HCT116 (cell line): Measurements from ENCODE around the gene HNRNPH3. TPM values are rescaled to one million over a fixed set of nuclear protein-coding genes. Genes with fewer than 3 reads are reported as not detected.

Source experiments
- ATAC-seq: fragments of 200-7000 bp; cut with Tn5 transposase; 2 replicates; pipeline ENCODE4 v1.9.1; 2020; ENCODE audit warnings: mild to moderate bottlenecking, moderate library complexity
- BruUV-seq: library from RNA; stranded (reverse); fragments of 400-500 nt; replicated peaks from 2 replicates; lab custom pipeline; 2021; lab: Mats Ljungman, UMichigan
- CTCF ChIA-PET: fragments of 300-600 bp; sonication (Branson Sonifier 250); formaldehyde crosslinking; loops from one replicate; lab custom pipeline; 2021; ENCODE audit warnings: antibody characterized with exemption; lab: Charles Lee
- POLR2A ChIA-PET: fragments of 300-600, 350-600 bp; sonication (Branson Sonifier 250); formaldehyde crosslinking; loops from one replicate; lab custom pipeline; 2021; ENCODE audit warnings: antibody characterized with exemption; lab: Charles Lee
- RAD21 ChIA-PET, 2 experiments: fragments of 300-600 bp; sonication (Branson Sonifier 250); formaldehyde crosslinking; loops; one replicate each; lab custom pipeline; 2023; ENCODE audit warnings: low total read pairs in 2 of 2; ENCODE audit not compliant: uncharacterized antibody in 2 of 2, unreplicated experiment in 2 of 2, low non-redundant PET in 1 of 2; lab: Charles Lee
- DNase-seq: peaks from one replicate; pipeline ENCODE4 v3.0.0-alpha.2; 2010; ENCODE audit warnings: low read depth, low spot score
- H2AFZ ChIP-seq: fragments of 200-600 bp; shearing (Covaris generic), sonication (generic); 2 replicates; pipeline ENCODE4 v1.6.1; 2017; ENCODE audit warnings: low read depth, mixed run types, mixed read lengths, antibody characterized with exemption, low read length; ENCODE audit not compliant: poor library complexity, severe bottlenecking
- H3K27ac ChIP-seq: 2 replicates; pipeline ENCODE4 v1.5.1; 2012; ENCODE audit warnings: low read depth, low read length
- H3K27me3 ChIP-seq: fragments of 200-600 bp; sonication (generic); 2 replicates; pipeline ENCODE4 v1.6.1; 2016; ENCODE audit warnings: mixed run types, low read length, mixed read lengths; ENCODE audit not compliant: insufficient read depth
- H3K36me3 ChIP-seq, 2 experiments: fragments of 200-500 bp in 1 of 2; fragments of 200-600 bp in 1 of 2; sonication (Bioruptor generic) in 1 of 2; sonication (generic) in 1 of 2; 2 replicates each; pipeline versions ENCODE4 v1.5.1 to v1.6.1; 2014 to 2016; ENCODE audit warnings: low read length in 2 of 2, inconsistent platforms in 1 of 2, mixed read lengths in 1 of 2, mixed run types in 1 of 2; ENCODE audit not compliant: insufficient read depth in 2 of 2, control insufficient read depth in 1 of 2
- H3K4me1 ChIP-seq, 2 experiments: fragments of 200-600 bp in 1 of 2; sonication (generic) in 1 of 2; 2 replicates each; pipeline versions ENCODE4 v1.5.1 to v1.6.1; 2012 to 2017; ENCODE audit warnings: low read length in 2 of 2, inconsistent platforms in 1 of 2, mild to moderate bottlenecking in 1 of 2, mixed read lengths in 1 of 2, mixed run types in 1 of 2, moderate library complexity in 1 of 2; ENCODE audit not compliant: insufficient read depth in 2 of 2, control insufficient read depth in 1 of 2
- H3K4me2 ChIP-seq: fragments of 200-600 bp; sonication (generic); 2 replicates; pipeline ENCODE4 v1.6.1; 2017; ENCODE audit warnings: mixed run types, low read length, mixed read lengths
- H3K4me3 ChIP-seq, 2 experiments: fragments of 200-600 bp in 1 of 2; sonication (generic) in 1 of 2; replicated peaks in 1 of 2; 2 replicates each; pipeline ENCODE4 v1.5.1; 2011 to 2016; ENCODE audit warnings: low read length in 2 of 2, control low read depth in 1 of 2, low read depth in 1 of 2, mild to moderate bottlenecking in 1 of 2, mixed read lengths in 1 of 2, mixed run types in 1 of 2
- H3K79me2 ChIP-seq: fragments of 200-600 bp; sonication (generic); 2 replicates; pipeline ENCODE4 v1.6.1; 2017; ENCODE audit warnings: mild to moderate bottlenecking, mixed run types, low read length, moderate library complexity, mixed read lengths; ENCODE audit not compliant: insufficient read depth
- H3K9ac ChIP-seq: fragments of 200-600 bp; sonication (generic); 2 replicates; pipeline ENCODE4 v1.6.1; 2016; ENCODE audit warnings: low read length, mixed read lengths
- H3K9me2 ChIP-seq: fragments of 200-600 bp; sonication (generic), shearing (Covaris generic); 2 replicates; pipeline ENCODE4 v1.6.1; 2017; ENCODE audit warnings: mixed run types, mild to moderate bottlenecking, moderate library complexity; ENCODE audit not compliant: insufficient read depth
- H3K9me3 ChIP-seq, 2 experiments: fragments of 200-500 bp in 1 of 2; fragments of 200-600 bp in 1 of 2; sonication (Bioruptor generic) in 1 of 2; sonication (generic) in 1 of 2; 2 replicates each; pipeline ENCODE4 v1.6.1; 2014 to 2017; ENCODE audit warnings: low read length in 2 of 2, mixed read lengths in 2 of 2, inconsistent platforms in 1 of 2, low read depth in 1 of 2, mild to moderate bottlenecking in 1 of 2, mixed run types in 1 of 2, moderate library complexity in 1 of 2; ENCODE audit not compliant: control insufficient read depth in 1 of 2, insufficient read depth in 1 of 2
- H4K20me1 ChIP-seq: fragments of 200-600 bp; sonication (generic), shearing (Covaris generic); 2 replicates; pipeline ENCODE4 v1.6.1; 2017; ENCODE audit warnings: mixed run types, mild to moderate bottlenecking, moderate library complexity; ENCODE audit not compliant: insufficient read depth
- CEBPB ChIP-seq: IDR thresholded peaks from 2 replicates; pipeline ENCODE4 v1.6.1; 2012; ENCODE audit warnings: low read depth
- JUND ChIP-seq: IDR thresholded peaks from 2 replicates; pipeline ENCODE4 v1.6.1; 2012
- POLR2A ChIP-seq: IDR thresholded peaks from 2 replicates; pipeline ENCODE4 v1.7.0; 2011; ENCODE audit warnings: borderline replicate concordance; ENCODE audit not compliant: insufficient read depth, insufficient read length; ENCODE audit errors: extremely low read depth
- POLR2AphosphoS5 ChIP-seq: IDR thresholded peaks from 2 replicates; pipeline ENCODE4 v1.6.1; 2011; ENCODE audit warnings: mild to moderate bottlenecking, low read depth, low read length, moderate library complexity
- SIN3A ChIP-seq: IDR thresholded peaks from 2 replicates; pipeline ENCODE4 v1.6.1; 2012; ENCODE audit warnings: low read depth
- SP1 ChIP-seq: IDR thresholded peaks from 2 replicates; pipeline ENCODE4 v1.6.1; 2012; ENCODE audit warnings: low read depth
- SRF ChIP-seq: IDR thresholded peaks from 2 replicates; pipeline ENCODE4 v1.6.1; 2012; ENCODE audit warnings: low read depth
- TCF7L2 ChIP-seq: IDR thresholded peaks from 2 replicates; pipeline ENCODE4 v1.7.0; 2011; ENCODE audit warnings: borderline replicate concordance, inconsistent platforms; ENCODE audit not compliant: insufficient read depth, insufficient read length; ENCODE audit errors: extremely low read depth
- YY1 ChIP-seq: IDR thresholded peaks from 2 replicates; pipeline ENCODE4 v1.6.1; 2011; ENCODE audit warnings: low read length, low read depth, moderate library complexity, mild to moderate bottlenecking; ENCODE audit not compliant: insufficient replicate concordance; ENCODE audit errors: extremely low read depth
- ZFX ChIP-seq: fragments of 450-650 bp; IDR thresholded peaks from 2 replicates; pipeline ENCODE4 v1.6.1; 2017
- intact Hi-C: fragments of 100-400 bp; cut with micrococcal nuclease; formaldehyde crosslinking; loops from 2 replicates; pipeline ENCODE4 v1.10.0; 2022
- total RNA-seq: library from RNA; stranded (reverse); gene quantifications from one replicate; pipeline ENCODE4 v1.2.1, GENCODE V29; 2021; ENCODE audit not compliant: unreplicated experiment
- TF ChIP-seq, protein P1 (sequence below): IDR thresholded peaks from 2 replicates; pipeline ENCODE4 v1.6.1; 2012; ENCODE audit warnings: low read depth
- TF ChIP-seq, protein P2 (sequence below): IDR thresholded peaks from 2 replicates; pipeline ENCODE4 v1.6.1; 2011; ENCODE audit warnings: mild to moderate bottlenecking, low read length, moderate library complexity; ENCODE audit not compliant: insufficient replicate concordance; ENCODE audit errors: extremely low read depth
- TF ChIP-seq, protein P3 (sequence below): IDR thresholded peaks from 2 replicates; pipeline ENCODE4 v1.6.1; 2012
- TF ChIP-seq, protein P4 (sequence below): IDR thresholded peaks from 2 replicates; pipeline ENCODE4 v1.6.1; 2012

The HNRNPH3 gene
- total RNA-seq, 1 experiment from 2014 or later, result 126 TPM

DNA sequence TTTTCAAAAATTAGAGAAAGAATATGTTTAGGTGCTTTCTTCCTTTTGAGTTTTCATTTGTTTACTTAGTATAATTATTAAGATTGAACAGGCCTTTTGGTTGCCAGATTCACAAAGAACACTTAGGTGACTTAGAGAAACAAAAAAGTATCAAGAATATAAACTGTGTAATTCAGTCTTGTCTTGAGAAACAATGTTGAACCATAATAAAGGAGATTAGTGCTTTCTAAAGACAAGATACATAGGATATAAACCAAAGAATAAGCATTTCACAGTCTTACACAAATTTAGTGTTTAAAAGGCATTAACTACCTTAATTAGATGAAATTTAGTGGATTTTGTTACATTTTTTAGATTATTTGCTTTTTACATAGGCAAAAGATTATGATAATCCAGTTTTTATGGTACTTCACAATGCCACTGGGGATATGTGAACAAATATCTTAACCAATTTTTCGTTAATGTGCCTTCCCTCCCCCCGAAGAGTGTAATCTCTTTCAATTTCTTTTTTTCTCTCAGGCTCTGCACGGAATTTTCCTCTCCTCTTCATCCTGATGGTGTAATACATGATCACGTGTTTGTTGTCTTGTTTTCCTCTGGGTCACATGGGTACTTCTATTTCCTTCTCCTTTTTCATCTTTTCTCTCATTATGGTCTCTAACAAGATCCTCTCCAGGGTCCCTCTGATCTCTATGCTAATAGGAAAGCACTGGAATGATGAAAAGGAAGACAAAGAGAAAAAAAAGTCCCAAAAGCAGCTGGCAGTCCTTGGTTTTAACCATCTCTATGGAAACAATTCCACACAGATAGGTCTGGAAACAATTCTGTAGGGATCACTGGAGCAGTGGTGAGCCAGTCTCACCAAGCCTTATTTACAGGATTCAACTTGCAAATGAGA, 3.7 kb upstream of the HNRNPH3 start:
- intact Hi-C loops, result no loop called here
- H3K4me3 ChIP-seq, result no peak overlapping the region
- ChIA-PET RAD21 (no interaction called here), POLR2A (no interaction called here), CTCF (interaction anchor here (1.7 kb wide), 1 partner anchor 540 kb away, joined by 4 read pairs; no protein-coding TSS in a partner anchor)
- H3K9ac ChIP-seq, result peak overlapping the region; percentile 31
- no peaks in the 10 kb centered on the region for H3K27me3 ChIP-seq
- peak overlapping the region; percentile 17; the same call in 1 of the 2 replicates for H3K27ac ChIP-seq
- ATAC-seq, result no peak
- BruUV-seq, result no TSS peak
- no peaks in the 10 kb centered on the region for H3K9me3 ChIP-seq
- DNase-seq, result peak; percentile 16
- peaks cover 4% of the 10 kb centered on the region; the same call in 1 of the 2 replicates for H4K20me1 ChIP-seq
- peak overlapping the region; percentile 79 for H2AFZ ChIP-seq
- peak overlapping the region; percentile 46 for H3K4me2 ChIP-seq
- H3K36me3 ChIP-seq, result no peaks in the 10 kb centered on the region
- TF ChIP-seq, protein P1, sequence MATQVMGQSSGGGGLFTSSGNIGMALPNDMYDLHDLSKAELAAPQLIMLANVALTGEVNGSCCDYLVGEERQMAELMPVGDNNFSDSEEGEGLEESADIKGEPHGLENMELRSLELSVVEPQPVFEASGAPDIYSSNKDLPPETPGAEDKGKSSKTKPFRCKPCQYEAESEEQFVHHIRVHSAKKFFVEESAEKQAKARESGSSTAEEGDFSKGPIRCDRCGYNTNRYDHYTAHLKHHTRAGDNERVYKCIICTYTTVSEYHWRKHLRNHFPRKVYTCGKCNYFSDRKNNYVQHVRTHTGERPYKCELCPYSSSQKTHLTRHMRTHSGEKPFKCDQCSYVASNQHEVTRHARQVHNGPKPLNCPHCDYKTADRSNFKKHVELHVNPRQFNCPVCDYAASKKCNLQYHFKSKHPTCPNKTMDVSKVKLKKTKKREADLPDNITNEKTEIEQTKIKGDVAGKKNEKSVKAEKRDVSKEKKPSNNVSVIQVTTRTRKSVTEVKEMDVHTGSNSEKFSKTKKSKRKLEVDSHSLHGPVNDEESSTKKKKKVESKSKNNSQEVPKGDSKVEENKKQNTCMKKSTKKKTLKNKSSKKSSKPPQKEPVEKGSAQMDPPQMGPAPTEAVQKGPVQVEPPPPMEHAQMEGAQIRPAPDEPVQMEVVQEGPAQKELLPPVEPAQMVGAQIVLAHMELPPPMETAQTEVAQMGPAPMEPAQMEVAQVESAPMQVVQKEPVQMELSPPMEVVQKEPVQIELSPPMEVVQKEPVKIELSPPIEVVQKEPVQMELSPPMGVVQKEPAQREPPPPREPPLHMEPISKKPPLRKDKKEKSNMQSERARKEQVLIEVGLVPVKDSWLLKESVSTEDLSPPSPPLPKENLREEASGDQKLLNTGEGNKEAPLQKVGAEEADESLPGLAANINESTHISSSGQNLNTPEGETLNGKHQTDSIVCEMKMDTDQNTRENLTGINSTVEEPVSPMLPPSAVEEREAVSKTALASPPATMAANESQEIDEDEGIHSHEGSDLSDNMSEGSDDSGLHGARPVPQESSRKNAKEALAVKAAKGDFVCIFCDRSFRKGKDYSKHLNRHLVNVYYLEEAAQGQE, result no peak
- TF ChIP-seq SP1, result peak; percentile 51; the same call in 1 of the 2 replicates
- TF ChIP-seq TCF7L2, result no peak
- TF ChIP-seq, protein P2, sequence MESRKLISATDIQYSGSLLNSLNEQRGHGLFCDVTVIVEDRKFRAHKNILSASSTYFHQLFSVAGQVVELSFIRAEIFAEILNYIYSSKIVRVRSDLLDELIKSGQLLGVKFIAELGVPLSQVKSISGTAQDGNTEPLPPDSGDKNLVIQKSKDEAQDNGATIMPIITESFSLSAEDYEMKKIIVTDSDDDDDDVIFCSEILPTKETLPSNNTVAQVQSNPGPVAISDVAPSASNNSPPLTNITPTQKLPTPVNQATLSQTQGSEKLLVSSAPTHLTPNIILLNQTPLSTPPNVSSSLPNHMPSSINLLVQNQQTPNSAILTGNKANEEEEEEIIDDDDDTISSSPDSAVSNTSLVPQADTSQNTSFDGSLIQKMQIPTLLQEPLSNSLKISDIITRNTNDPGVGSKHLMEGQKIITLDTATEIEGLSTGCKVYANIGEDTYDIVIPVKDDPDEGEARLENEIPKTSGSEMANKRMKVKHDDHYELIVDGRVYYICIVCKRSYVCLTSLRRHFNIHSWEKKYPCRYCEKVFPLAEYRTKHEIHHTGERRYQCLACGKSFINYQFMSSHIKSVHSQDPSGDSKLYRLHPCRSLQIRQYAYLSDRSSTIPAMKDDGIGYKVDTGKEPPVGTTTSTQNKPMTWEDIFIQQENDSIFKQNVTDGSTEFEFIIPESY, result no peak
- no peak for TF ChIP-seq POLR2A
- no peak for TF ChIP-seq SRF
- TF ChIP-seq SIN3A, result no peak
- no peak for TF ChIP-seq JUND
- TF ChIP-seq YY1, result no peak
- TF ChIP-seq, protein P3, sequence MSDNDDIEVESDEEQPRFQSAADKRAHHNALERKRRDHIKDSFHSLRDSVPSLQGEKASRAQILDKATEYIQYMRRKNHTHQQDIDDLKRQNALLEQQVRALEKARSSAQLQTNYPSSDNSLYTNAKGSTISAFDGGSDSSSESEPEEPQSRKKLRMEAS, result no peak
- peak; percentile 72 for TF ChIP-seq CEBPB
- no peak for TF ChIP-seq ZFX
- TF ChIP-seq, protein P4, sequence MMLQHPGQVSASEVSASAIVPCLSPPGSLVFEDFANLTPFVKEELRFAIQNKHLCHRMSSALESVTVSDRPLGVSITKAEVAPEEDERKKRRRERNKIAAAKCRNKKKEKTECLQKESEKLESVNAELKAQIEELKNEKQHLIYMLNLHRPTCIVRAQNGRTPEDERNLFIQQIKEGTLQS, result no peak
- TF ChIP-seq POLR2AphosphoS5, result no peak
- H3K9me2 ChIP-seq, result no peaks in the 10 kb centered on the region
- H3K79me2 ChIP-seq, result peaks cover 13% of the 10 kb centered on the region
- H3K4me1 ChIP-seq, result peaks cover 23 to 34% of the 10 kb centered on the region in 2 experiments
